HL-60/S4 (cell line): ENCODE measurements around the gene TLL1.

Source experiments
- in situ Hi-C: fragments of 300-500 bp; cut with MboI; formaldehyde crosslinking; loops from 2 replicates; pipeline ENCODE4 v1.14.3; 2022; ENCODE audit warnings: low sequenced_read_pairs

The TLL1 gene

DNA sequence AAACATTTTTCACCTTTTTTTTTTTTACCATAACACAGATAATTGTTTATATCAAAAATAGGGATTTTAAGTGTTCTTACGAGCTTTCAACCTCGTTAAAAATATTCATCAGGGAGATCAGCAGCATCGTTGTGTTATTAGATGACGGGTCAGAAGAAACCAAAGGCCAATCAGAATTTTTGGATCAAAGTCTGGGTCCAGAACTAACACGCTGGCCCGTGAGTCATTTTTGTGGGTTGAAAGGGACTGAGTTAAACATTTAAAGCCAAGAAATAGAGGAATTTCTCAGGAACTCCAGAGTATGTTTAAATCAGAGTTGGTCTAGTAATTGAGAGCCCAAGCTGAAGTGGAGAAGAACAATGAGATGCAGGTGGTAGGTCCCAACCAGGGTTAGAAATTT, 170.8 kb downstream of the TLL1 start:
- in situ Hi-C loops: no loop called here

DNA sequence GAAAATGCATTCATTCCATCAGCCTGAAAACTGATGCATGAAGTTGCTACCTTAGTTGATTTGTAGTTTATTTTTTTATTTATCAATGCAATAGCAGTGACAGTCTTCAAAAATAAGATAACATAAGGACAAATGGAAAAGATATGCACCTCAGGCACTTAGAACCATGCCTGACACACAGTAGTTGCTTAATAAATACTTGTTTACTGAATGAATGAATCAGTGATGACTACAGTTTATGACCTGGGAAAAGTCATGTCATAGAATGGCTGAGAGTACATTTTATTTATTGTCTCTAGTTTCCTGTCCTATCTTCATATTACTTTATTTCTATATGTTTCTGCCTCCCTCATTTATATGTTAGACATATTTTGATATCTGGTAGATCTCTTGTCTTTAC, 171.8 kb downstream of the TLL1 start:
- in situ Hi-C loops: no loop called here

DNA sequence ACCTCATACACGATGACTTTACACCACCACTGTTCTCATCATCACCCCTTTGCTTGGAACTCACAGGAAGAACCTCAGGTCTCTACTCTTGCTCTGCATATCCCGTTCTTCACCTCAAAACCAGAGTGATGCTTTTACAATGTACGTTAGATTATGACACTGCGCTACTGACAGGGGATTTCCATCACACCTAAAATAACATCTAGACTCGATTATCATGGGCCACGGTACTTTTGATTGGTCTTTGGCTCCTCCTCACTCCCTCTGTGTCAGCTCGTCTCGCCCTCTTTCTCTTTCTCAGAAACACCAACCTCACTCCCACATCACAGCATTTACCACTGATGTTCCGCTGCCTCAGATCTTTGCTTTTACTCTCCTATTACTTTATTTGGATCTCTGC, 172.4 kb downstream of the TLL1 start:
- in situ Hi-C loops: no loop called here

DNA sequence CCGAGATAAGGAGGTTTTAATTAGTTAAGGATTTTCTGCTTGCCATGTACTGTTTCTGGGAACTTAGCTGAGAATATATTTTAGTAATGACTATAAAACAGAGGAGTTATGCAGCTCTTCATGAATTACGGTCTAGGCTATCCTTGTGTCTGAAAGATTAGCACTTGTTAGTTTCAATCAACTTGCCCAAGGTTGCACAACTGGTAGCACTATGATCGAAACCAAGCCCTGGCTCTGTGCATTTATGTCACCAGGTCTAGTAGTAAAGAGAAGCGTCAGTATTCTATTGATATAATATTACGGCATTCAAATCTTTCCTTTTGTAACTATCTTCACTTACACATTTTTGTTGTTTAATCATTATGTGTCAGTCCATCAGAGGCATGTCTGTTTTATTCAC, 176.0 kb downstream of the TLL1 start:
- in situ Hi-C loops: no loop called here

DNA sequence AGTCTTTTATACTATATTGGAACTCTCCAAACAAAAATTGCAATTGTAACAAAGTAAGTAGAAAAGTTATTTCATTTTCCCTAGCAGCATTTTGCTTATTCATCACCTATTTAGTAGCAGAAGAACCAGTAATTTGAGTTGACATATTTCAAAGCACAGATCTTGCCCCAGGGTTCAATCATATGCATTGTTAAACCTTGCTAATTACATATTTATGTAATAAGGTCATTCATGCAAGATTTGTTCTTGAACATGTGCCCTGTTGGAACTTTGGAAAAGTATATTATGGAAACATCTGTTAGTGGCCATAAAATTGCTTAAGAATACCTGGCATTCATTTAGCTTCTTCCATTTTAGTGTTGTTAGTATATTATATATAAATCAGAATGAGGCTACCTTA, 191.7 kb downstream of the TLL1 start:
- in situ Hi-C loops: no loop called here

DNA sequence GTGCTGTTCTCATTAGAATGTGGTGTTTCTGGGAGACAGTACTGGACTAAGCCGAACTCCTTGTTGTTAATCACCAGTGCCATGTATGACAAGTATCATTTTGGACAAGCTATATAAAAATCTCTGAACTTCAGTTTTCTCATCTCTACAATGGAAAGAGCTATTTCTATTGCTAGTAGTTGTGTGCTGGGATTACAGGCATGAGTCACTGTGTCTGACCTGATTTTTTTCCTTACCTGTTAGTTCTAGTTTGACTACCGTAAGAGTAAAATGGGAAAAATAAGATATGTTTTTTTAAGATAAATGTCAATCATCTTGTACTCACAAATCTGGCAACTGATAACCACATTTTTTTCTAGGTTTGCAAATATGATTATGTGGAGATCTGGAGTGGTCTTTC, 192.3 kb downstream of the TLL1 start:
- in situ Hi-C loops: no loop called here

DNA sequence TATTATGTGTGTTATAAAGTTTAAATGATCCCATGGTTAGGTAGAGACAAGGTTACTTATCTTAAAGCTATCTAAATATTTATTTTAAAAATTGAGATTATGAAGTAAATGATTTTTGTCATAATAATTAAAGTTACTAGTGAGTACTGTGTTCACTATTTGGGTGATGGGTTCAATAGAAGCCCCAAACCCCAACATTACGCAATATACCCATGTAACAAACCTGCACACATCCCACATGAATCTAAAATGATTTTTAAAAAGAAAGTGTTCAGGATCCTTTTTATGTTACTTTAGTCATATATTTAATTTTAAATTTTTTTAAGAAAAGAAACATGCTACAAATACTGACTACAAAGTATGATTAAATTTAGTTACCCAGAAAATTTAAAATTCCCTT, 193.9 kb downstream of the TLL1 start:
- in situ Hi-C loops: no loop called here

DNA sequence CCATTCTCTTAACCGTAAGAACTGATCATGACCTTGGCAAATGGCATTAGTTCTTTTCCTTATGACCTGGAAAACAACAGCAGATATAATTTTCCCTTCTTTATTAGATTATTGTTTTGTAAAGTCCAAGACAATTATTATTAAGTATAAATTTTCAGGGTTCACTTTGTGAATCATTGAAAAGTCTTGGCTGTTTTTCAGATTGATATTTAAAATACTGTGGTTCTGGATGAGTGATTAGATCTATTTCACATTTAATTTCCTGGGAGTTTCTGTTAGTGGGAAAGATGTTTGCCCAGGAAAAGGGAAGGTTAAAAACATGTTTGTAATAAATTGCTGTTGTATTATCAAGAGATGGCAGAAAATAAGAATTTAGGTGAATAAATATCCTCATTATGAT, 194.9 kb downstream of the TLL1 start:
- in situ Hi-C loops: no loop called here

DNA sequence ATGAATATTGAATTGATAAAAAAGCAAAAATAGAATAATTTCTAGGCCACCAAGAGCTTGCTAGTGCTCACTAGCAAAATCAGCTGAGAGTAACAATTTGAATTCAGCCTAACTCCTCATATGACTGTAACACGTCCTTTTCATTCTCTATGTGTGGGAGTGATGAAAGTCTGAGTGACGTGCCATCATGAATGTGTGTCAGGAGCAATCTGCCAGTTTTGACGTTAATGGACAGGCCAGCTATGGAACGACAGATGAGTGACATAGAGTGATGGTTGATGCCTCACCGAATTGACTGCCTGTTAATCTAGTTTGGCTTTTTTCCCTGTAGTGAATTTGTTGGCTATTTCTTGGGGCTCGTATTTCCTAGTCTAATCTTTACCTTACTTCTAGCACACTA, 200.7 kb downstream of the TLL1 start:
- in situ Hi-C loops: no loop called here

DNA sequence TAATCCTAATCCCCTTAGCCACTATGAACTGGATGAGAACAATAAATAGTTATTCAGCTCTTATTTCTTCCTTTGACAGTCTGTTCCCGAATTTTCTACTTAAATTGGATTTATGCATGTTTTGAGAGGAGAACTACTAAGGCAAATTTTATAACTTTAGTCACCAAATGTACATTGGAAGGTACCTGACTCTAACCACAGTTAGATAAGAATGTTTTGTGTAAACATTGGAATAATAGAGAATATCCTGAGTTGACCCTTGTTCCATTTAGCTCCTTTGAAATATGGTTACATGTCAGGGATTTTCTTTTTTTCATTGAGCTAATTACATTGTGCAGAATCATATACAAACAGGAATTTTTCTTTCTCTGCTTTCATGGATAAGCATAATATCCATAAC, 202.6 kb downstream of the TLL1 start:
- in situ Hi-C loops: loop anchor here (25.0 kb wide), 1 partner anchor 538 kb away; no protein-coding TSS in a partner anchor

DNA sequence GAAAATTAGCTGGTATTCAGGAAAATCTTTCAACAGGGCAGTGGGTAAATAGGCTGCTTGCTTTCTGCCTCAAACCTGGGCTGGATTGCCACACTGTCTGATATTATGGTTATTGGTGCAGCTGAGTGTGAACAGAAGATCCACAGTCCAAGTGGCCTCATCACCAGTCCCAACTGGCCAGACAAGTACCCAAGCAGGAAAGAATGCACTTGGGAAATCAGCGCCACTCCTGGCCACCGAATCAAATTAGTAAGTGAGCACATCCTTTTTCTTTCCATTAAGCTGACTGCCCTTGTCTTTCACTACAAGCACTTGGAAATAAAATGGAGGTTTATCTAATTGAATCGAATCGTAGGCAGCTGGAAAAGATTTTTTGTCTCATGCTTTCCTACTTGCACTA, 204.7 kb downstream of the TLL1 start:
- in situ Hi-C loops: loop anchor here (25.0 kb wide), 1 partner anchor 540 kb away; no protein-coding TSS in a partner anchor

DNA sequence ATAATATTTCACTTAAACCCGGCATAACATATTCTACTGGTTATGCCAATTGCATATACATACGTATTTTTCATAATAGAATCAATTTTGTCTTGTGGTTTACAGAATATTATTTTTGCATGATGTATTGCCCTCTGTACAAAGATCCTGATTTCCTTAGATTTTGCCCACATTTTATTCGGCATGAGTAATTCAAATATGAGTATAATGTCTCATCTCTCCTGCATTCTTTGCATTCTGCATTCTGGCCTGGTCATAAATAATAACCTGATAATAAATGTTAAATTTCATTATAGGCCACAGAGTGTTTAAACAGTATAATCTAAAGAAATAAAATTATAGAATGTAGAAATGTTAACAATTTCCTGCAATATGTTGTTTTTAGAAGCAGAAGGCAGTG, 205.3 kb downstream of the TLL1 start:
- in situ Hi-C loops: loop anchor here (25.0 kb wide), 1 partner anchor 541 kb away; no protein-coding TSS in a partner anchor

DNA sequence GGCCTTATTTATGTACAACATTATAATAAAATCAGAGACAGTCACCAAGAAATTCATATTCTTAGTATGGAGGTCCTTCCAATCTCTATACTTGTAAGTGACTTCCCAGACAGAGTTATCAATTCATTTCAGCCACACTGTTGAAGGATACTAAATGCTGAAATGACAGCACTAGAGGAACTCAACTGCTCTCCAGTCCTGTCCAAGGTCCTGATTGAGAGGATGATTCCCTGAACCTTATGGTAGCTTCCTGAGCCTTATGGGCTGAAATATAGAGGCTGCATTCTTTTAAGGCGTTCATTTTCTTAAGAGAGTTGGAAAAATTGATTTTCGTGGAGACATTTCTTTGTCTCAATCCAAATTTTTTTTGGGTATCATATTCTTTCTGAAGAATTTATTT, 205.9 kb downstream of the TLL1 start:
- in situ Hi-C loops: loop anchor here (25.0 kb wide), 1 partner anchor 542 kb away; no protein-coding TSS in a partner anchor

DNA sequence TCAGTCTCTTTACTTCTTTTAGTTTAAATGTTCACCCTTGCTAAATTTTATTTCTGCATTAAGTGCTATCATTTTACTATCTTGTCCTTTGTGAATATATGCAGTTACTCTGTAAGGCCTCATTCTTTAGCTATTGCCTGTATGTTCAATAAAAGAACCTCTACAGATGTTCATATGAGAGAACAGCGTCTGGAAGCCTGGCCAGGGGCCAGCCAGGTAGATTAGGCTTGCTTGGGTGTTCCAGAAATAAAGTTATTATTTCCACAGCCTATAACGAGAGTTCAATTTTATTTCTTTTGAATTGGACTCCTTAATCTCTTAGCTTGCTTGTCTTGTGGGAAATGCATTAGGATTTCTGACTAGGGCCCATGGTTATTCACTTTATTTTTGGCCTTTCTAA, 214.5 kb downstream of the TLL1 start:
- in situ Hi-C loops: loop anchor here (25.0 kb wide), 1 partner anchor 550 kb away; no protein-coding TSS in a partner anchor

DNA sequence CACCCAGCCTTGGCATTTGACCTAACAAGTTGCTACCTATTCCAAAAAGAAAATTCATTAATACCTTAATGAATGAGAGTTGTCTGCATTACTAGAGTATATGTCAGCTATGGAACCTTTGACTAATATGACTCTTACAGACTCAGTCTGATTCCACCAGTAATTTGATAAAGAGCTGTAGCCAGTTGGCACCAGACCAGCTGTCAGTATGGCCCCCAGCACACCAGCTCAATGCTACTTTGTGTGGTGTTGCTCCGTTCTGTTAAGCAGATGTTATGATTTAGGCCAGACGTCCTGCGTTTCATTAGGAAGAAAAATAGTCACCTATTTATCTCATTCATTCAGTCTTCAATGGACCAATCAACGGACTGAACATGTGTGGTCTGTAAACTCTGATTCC, 215.5 kb downstream of the TLL1 start:
- in situ Hi-C loops: loop anchor here (25.0 kb wide), 1 partner anchor 551 kb away; no protein-coding TSS in a partner anchor

DNA sequence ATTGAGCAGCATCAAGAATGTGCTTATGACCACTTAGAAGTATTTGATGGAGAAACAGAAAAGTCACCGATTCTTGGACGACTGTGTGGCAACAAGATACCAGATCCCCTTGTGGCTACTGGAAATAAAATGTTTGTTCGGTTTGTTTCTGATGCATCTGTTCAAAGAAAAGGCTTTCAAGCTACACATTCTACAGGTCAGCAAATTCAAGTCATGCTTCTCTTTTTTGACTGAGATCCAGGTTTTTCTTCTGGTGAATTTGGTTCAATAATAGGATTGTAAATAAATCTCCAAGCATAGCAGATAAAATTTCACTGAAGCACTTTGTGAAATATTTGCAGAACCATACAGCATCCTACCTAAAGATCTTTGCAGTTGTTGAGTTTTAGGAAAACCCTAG, 218.1 kb downstream of the TLL1 start:
- in situ Hi-C loops: loop anchor here (25.0 kb wide), 1 partner anchor 554 kb away; no protein-coding TSS in a partner anchor

DNA sequence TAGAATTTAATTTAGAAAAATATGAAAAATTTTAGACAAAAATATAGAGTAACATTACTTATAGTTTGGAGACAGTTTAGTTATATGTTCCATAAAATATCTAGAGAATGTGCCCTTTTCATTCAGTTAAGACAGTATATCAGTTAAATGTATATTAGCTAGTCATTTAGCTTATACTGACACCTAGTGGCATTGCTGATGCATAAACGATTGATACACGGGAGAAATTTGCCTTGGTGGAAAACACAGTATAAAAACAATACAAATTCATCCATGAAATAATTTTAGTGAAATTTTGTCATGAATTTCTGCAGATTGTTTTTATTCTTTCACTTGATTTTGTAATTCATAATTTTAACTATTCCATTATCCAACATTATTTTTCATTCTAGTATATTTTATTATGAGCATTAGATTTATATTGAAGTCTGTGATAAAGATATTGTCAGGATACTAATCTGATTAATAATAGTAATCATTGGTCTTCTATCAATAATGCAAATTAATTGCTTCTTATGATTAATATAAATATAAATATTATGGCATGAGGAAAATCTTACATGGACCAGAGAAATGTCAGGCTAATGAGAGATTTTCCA, 219.0 kb downstream of the TLL1 start:
- in situ Hi-C loops: loop anchor here (25.0 kb wide), 1 partner anchor 555 kb away; no protein-coding TSS in a partner anchor

DNA sequence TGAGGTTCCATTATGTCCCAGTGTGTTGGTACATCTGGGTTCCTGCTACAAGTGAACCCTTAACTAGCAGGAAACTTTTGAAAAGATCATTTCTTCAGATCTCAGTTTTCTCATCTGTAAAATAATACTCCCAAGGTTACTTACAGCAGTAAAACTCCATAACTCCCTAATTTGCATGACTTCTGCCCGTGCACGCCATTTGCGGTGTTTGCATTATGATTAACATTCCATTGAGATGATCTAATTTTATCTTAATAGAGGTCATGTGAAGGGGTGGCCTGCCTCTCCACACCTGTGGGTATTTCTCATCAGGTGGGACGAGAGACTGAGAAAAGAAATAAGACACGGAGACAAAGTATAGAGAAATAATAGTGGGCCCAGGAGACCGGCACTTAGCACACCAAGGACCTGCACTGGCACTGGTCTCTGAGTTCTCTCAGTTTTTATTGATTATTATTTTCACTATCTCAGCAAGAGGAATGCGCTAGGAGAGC, 219.8 kb downstream of the TLL1 start:
- in situ Hi-C loops: loop anchor here (25.0 kb wide), 1 partner anchor 556 kb away; no protein-coding TSS in a partner anchor

DNA sequence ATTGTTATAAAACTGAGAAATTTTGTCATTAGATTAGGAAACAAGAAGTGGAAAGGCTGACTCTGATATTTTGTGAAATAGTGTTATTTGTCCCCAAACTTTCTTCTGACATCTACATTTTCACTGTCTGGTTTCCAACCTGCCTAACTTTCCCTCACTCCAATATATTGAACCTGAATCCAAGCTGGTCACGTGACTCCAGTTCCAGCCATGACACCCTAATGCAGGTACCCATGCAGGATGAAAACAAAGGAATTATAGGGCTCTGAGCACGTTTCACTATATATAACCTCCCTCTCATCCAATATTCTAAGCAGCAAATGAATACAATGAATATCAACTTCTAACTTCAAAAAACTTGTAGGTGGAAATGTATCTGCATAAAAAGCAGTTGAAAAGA, 231.6 kb downstream of the TLL1 start:
- in situ Hi-C loops: no loop called here

DNA sequence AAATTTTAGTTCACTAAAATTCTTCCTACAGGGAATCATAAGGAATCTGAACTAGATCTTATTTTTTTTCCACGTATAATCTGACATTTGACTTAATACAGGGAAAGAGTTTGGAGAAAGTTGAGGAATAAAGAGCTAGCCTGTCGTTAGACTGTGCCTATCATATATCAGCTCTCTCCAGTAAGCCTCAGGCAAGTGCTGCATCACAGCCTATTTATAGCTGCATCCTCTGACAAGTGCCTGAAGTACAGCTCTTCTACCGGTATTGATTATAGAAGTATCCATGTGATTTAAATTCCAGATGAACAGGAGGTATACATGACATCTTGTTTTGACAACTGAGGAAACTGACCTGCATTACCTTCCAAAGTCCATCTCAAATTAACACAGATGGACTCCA, 248.9 kb downstream of the TLL1 start:
- in situ Hi-C loops: no loop called here

DNA sequence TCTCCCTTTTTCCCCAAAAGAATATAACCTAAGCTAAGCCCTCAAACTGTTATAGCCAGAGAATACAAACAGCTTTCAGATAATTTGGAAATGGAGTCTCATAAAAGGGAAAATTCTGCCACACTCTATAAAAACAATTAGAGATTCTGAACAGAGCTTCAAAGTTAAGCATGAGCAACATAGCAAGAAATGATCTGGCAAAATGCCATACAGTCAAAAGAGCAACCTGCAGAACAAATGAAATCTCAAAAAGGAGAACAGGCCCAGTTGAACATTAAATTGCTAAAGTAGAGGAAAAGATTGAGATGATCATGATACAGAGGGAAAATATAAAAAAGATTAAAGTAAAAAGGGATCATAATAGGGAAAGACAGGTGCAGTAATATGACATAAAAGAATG, 250.5 kb downstream of the TLL1 start:
- in situ Hi-C loops: no loop called here

DNA sequence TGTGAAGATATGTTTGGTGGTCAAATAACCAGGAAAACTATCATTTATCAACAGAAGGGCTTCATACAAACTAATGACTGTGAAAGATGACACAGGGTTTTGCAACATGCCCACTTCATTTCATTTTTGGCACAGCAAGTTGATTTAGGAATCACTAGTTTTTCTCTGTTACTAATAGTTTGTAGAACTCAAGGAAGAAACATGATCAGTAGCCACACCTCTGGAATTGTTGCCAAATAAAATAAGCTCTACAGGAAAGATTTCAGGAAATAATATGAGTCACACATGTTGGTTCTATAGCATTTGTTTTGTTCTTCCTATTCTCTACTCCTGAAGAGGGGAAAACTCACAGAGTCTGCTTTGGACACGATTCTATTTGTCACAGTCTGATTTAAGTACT, 255.4 kb downstream of the TLL1 start:
- in situ Hi-C loops: no loop called here

DNA sequence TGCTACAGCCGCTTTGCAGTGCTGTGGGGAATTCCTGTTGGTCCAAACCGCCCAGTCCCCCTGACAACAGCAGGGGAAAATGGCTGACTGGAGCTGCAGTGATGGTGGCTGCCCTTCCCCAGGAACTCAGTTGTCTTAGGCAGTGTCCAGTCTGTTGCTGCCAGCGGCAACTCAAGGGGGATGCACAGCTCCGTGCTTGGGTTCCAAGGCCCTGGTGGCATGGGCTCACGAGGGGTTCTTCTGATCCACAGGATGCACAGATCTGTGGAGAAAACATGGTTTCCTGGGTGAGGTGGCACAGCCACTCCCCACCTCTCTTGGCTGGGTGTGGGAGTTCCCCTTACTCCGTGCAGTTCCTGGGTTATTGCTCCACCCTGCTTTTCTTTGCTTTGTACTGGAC, 261.2 kb downstream of the TLL1 start:
- in situ Hi-C loops: no loop called here
